NT2/D1 (cell line): ENCODE measurements around the gene DNAH17.

Experiments used
- DNase-seq: peaks from one replicate; pipeline ENCODE4 v3.0.0-alpha.2; 2011; ENCODE audit warnings: low read depth, low spot score
- H3K27me3 ChIP-seq: 2 replicates; pipeline ENCODE4 v1.6.0; 2011; ENCODE audit warnings: mild to moderate bottlenecking; ENCODE audit not compliant: insufficient read length, insufficient read depth
- H3K36me3 ChIP-seq: 2 replicates; pipeline ENCODE4 v1.6.1; 2011; ENCODE audit warnings: mild to moderate bottlenecking, low read length, mixed read lengths; ENCODE audit not compliant: insufficient read depth, insufficient read length
- H3K4me1 ChIP-seq: 2 replicates; pipeline ENCODE4 v1.5.1; 2011; ENCODE audit not compliant: insufficient read depth, insufficient read length
- H3K4me3 ChIP-seq: 2 replicates; pipeline ENCODE4 v1.5.1; 2011; ENCODE audit warnings: low read depth; ENCODE audit not compliant: insufficient read length
- H3K9ac ChIP-seq: 2 replicates; pipeline ENCODE4 v1.6.0; 2011; ENCODE audit warnings: low read depth; ENCODE audit not compliant: insufficient read length
- H3K9me3 ChIP-seq: 2 replicates; pipeline ENCODE4 v1.5.1; 2011; ENCODE audit warnings: mild to moderate bottlenecking, low read length; ENCODE audit not compliant: insufficient read depth
- SUZ12 ChIP-seq: IDR thresholded peaks from 2 replicates; pipeline ENCODE4 v1.6.1; 2011; ENCODE audit not compliant: insufficient read length, insufficient read depth; ENCODE audit errors: extremely low read depth
- YY1 ChIP-seq: IDR thresholded peaks from 2 replicates; pipeline ENCODE4 v1.6.1; 2011; ENCODE audit not compliant: insufficient read length, insufficient read depth
- ZNF274 ChIP-seq: IDR thresholded peaks from 2 replicates; pipeline ENCODE4 v1.6.1; 2011; ENCODE audit warnings: mild to moderate bottlenecking, low read depth, low read length

The DNAH17 gene

DNA sequence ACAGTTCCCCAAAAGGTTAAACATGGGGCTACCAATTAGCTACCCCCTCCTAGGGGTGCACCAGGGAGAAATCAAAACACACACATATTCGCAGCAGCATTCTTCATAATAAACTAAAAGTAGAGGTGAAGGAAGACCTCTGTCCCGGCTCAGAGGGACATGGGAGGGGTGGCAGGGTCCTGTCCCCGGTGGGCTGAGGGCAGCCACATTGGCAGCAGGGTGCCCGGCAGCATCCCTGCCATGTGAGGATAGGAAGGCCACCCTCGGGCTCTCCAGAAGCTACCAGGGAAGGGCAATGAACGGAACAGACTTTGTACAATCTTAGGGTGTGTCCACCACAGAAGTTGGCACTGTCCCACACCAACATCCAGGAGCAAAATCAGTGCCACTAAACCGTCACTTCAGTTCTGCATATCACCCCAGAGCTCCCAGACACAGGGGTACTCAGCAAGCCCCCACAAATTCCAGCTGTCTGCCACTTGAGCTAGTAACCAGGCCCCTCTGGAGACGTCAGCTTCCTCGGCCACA lies 3.1 kb upstream of the DNAH17 start:
- no peak for TF ChIP-seq YY1
- TF ChIP-seq SUZ12 = no peak
- TF ChIP-seq ZNF274 = no peak
- no peaks in the 10 kb centered on the region for H3K27me3 ChIP-seq
- no peaks in the 10 kb centered on the region for H3K36me3 ChIP-seq
- H3K4me1 ChIP-seq = peaks cover 5% of the 10 kb centered on the region
- H3K9me3 ChIP-seq = 0 out of 2 replicates have a peak, but pooled peaks cover 8% of the 10 kb centered on the region
- no peak for DNase-seq
- no peak overlapping the region for H3K4me3 ChIP-seq
- H3K9ac ChIP-seq = no peak overlapping the region

DNA sequence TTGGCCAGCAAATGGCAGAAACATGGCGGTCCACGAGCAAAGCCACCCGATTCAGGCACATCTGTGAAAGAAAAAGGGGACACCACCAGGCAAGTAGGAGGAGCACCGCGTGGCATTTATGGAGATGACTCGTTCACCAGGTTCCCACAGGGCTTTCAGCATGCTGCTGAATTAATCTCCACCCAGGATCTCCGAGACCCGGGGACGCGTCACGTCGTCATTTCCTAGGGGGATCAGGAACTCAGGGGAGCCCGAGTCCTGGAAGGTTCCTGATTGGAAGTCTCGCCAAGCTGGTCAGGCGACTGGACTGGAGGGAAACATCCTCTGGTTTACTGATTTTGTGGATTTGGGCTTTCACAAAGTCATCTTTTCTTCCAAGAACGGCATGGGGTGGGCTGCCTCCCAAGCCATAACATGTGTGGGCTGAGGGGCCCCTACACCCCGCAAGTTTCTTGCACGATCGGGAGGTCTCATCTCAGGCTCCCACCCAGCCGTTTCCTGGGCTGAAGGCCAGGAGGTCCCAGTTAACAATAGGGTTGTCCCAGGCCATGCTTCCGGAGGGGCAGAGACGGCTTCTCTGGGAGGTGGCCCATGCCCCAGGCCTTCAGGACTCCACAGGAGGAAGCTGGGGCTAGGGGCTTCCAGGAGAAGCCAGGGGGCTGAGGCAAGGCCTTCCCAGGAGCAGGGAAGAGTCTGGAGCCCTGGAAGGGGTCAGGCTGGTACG lies 645 bp downstream of the DNAH17 start:
- Histone ChIP-seq H3K9me3 (0 out of 2 replicates have a peak, but pooled peaks cover 4% of the 10 kb centered on the region), H3K27me3 (no peaks in the 10 kb centered on the region), H3K4me1 (peaks cover 8% of the 10 kb centered on the region), H3K36me3 (no peaks in the 10 kb centered on the region), H3K9ac (no peak overlapping the region), H3K4me3 (no peak overlapping the region)
- TF ChIP-seq YY1 (no peak), ZNF274 (no peak), SUZ12 (no peak)
- DNase-seq = no peak

DNA sequence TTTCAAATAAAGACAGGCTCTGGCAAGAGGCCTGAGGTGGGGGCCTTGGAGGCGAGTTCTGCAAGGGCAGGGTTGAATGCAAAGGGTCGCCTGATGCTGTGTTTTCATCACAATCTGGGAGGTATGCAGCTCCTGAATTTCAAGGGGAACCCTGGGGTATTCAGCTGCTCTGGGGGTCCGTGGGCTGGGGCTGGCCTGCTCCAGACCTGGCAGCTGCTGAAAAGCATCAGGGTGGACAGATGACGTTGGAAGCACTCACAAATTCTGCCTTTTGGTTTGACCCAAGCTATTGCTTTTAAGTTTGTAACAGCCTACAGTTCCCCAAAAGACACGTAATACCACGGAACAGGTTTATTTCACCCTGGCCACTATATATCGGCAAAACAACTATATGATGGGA lies 1.3 kb downstream of the DNAH17 start:
- 0 out of 2 replicates have a peak, but pooled peaks cover 4% of the 10 kb centered on the region for H3K9me3 ChIP-seq
- H3K36me3 ChIP-seq = no peaks in the 10 kb centered on the region
- H3K27me3 ChIP-seq = no peaks in the 10 kb centered on the region
- peaks cover 5% of the 10 kb centered on the region for H3K4me1 ChIP-seq
- TF ChIP-seq SUZ12 (no peak), ZNF274 (no peak), YY1 (no peak)
- no peak overlapping the region for H3K4me3 ChIP-seq
- no peak overlapping the region for H3K9ac ChIP-seq
- no peak for DNase-seq

DNA sequence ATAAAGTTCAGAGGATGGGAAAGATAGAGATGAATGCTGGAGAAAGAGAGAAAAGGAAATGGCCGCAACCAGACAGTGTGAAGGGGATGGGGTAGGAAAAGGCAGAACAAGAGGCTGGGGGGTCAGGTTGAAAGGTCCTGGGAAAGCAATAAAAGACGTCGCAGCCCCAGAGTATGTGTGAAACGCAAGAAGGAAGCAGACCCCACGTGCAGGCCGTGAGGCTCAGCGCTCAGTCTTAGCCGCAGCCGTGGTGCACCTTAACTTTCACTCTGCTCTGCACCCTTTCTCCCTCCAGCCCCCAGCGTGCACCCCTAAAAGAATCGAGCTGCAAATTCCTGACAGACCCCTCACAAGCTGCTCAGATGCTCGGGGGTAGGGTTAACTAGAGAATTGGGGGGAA lies 1.9 kb downstream of the DNAH17 start:
- Histone ChIP-seq H3K4me3 (no peak overlapping the region), H3K9me3 (0 out of 2 replicates have a peak, but pooled peaks cover 4% of the 10 kb centered on the region), H3K27me3 (no peaks in the 10 kb centered on the region), H3K4me1 (peaks cover 2% of the 10 kb centered on the region), H3K36me3 (no peaks in the 10 kb centered on the region), H3K9ac (no peak overlapping the region)
- DNase-seq = no peak
- TF ChIP-seq YY1 (no peak), ZNF274 (no peak), SUZ12 (no peak)

DNA sequence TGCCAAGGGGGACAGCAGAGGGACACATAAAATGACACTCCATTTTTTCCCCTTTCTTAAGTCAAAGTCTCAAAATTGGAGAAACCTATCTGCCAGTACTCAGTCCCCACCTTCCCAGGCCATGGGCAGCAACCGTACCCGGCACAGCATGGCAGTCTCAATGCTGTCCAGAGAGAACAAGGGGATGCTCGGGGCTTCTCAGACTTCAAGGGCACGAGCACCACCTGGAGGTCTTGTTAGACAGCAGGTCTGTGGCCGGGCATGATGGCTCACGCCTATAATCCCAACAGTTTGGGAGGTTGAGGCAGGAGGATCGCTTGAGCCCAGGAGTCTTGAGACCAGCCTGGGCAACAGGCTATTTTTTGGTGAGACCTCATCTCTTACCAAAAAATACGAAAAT lies 3.2 kb downstream of the DNAH17 start:
- DNase-seq = no peak
- Histone ChIP-seq H3K36me3 (no peaks in the 10 kb centered on the region), H3K4me1 (peaks cover 2% of the 10 kb centered on the region), H3K9me3 (0 out of 2 replicates have a peak, but pooled peaks cover 4% of the 10 kb centered on the region), H3K27me3 (no peaks in the 10 kb centered on the region), H3K4me3 (no peak overlapping the region), H3K9ac (no peak overlapping the region)
- TF ChIP-seq SUZ12 (no peak), ZNF274 (no peak), YY1 (no peak)

DNA sequence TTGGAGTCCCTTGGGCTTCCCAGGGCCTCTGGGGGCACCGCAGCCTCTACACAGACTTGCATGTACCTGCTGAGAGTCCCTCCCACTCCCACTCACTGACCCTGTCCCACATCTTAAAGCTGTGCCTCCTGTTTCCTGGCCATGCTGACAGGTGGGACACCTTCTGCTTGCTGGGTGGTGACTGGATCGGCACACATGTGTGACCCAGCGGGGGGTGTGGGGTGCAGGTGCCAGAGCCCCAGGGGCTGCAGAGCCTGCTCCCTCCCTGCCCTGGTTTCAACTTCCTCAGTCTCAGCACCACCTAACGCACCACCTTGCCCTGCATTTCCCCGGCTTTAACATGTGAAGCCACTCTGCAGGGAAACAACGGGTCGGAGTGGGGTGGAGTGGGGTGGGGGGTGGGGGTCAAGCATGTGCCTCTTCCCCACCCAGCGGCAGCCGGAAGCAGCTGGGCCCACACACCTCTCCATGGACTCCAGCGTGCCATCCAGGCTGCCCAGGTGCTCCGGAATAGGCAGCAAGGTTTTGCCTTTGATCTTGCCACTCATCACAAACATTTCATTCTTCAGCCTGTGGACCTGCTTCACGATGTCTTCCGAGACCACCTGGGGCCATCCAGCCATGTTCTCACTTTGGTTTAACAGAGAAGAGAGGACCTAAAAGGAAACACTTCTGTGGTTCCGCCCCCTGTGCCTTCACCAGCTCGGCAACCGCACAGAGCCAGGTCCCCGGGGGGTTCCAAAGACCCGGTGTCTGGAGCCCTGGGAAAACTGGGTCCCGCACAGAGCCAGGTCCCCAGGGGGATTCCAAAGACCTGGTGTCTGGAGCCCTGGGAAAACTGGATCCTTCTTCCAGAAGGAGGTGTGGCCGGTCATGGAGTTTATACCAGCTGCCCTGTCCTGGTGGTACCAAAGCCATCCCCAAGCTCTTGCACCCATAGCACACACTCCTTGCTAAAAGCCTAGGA lies 4.7 kb downstream of the DNAH17 start:
- Histone ChIP-seq H3K36me3 (no peaks in the 10 kb centered on the region), H3K4me1 (peaks cover 5% of the 10 kb centered on the region), H3K4me3 (no peak overlapping the region), H3K9ac (no peak overlapping the region), H3K9me3 (no peaks in the 10 kb centered on the region), H3K27me3 (no peaks in the 10 kb centered on the region)
- DNase-seq = no peak
- no peak for TF ChIP-seq ZNF274
- no peak for TF ChIP-seq SUZ12
- TF ChIP-seq YY1 = no peak

DNA sequence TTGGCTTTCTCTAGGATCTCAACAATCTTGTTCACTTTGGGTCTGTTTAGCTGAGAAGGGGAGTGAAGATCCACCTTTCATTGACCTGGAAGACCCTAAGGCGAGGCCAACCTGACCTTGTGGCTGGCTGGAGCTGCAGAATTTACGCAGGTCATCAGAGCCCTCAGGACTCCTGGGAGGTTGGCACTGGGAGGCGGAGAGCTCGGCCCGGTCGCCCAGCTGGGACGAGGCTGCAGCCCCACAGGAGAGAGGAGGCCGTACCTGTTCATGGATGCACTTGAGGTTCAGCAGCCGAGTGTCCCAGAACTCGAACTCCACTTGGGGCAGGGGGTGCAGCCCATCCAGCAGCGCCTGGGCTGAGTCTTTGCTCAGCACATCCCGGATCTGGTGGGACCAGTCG lies 5.9 kb downstream of the DNAH17 start:
- no peaks in the 10 kb centered on the region for H3K27me3 ChIP-seq
- peaks cover 5% of the 10 kb centered on the region for H3K4me1 ChIP-seq
- TF ChIP-seq ZNF274 (no peak), YY1 (no peak), SUZ12 (no peak)
- no peaks in the 10 kb centered on the region for H3K36me3 ChIP-seq
- H3K4me3 ChIP-seq = no peak overlapping the region
- H3K9me3 ChIP-seq = no peaks in the 10 kb centered on the region
- DNase-seq = no peak
- no peak overlapping the region for H3K9ac ChIP-seq
